GM21576 (cell line): ENCODE results near the gene ANKRD2.

Experiments used
- ATAC-seq: cut with Tn5 transposase; IDR thresholded peaks from one replicate; pipeline ENCODE4 v1.9.1; 2021; ENCODE audit warnings: mild to moderate bottlenecking, moderate library complexity; ENCODE audit not compliant: unreplicated experiment

The ANKRD2 gene

GRCh38 chr10:97632949-97633884 lies 60.6 kb downstream of the ANKRD2 start, which contains the start of gene MORN4:
Gene MORN4 (minus strand): TSS chr10:97633500. CDS start chr10:97619653, 13,847 bp downstream.
- peak; percentile 97 for ATAC-seq
